ENCODE results near the gene BEST2. TPM values are rescaled to one million over a fixed set of nuclear protein-coding genes. Genes with fewer than 3 reads are reported as not detected.

The BEST2 gene
- total RNA-seq, 1 experiment from 2014 or later: 0.27 TPM

- Histone ChIP-seq H3K4me1 (no peaks in the 10 kb centered on the region), H3K36me3 (ENCODE audit: control insufficient read depth, insufficient read depth, low read length) (peaks cover 2% of the 10 kb centered on the region), H3K9me3 (no peaks in the 10 kb centered on the region), H3K4me3 (ENCODE audit: low read depth, low read length) (no peak overlapping the region), H3K27me3 (replicated peaks; ENCODE audit: control insufficient read depth, insufficient read depth, low read length) (no peaks in the 10 kb centered on the region)
- peak in 1 of 2 experiments; percentile 52 for DNase-seq
- Mint-ChIP-seq H3K27me3 (ENCODE audit: insufficient read depth, unreplicated experiment) (no peaks in the 10 kb centered on the region), H3K36me3 (ENCODE audit: insufficient read depth, unreplicated experiment) (peaks cover 32% of the 10 kb centered on the region), H3K9me3 (ENCODE audit: unreplicated experiment) (no peaks in the 10 kb centered on the region), H3K27ac (ENCODE audit: unreplicated experiment) (no peak overlapping the region), H3K4me1 (ENCODE audit: low read depth, unreplicated experiment) (no peaks in the 10 kb centered on the region), H3K4me3 (ENCODE audit: unreplicated experiment) (no peak overlapping the region)
- TF ChIP-seq CTCF (IDR thresholded peaks at IDR 0.05; ENCODE audit: insufficient read depth in 1 of 2, low read depth in 1 of 2, low read length in 1 of 2, severe bottlenecking in 1 of 2, unreplicated experiment in 1 of 2): peak in 1 of 2 experiments; percentile 9
- no TSS peak for BruUV-seq (replicated peaks)
- CTCF ChIA-PET: interaction anchor here (0.8 to 1.0 kb wide), 2 partner anchors 30 to 107 kb away, joined by 3 read pairs; no protein-coding TSS in a partner anchor
- POLR2A ChIA-PET: no interaction called here
- intact Hi-C loops (cut with micrococcal nuclease; ENCODE audit: unreplicated experiment): no loop called here
Measured at GRCh38 chr19:12766051-12766521, 14.5 kb downstream of the BEST2 start.

- no peaks in the 10 kb centered on the region for H3K4me1 Mint-ChIP-seq (ENCODE audit: low read depth, unreplicated experiment)
- BruUV-seq (replicated peaks): no TSS peak
- H3K36me3 Mint-ChIP-seq (ENCODE audit: insufficient read depth, unreplicated experiment): peaks cover 37% of the 10 kb centered on the region
- intact Hi-C loops (cut with micrococcal nuclease; ENCODE audit: unreplicated experiment): no loop called here
- no peak for DNase-seq
- no peaks in the 10 kb centered on the region for H3K9me3 Mint-ChIP-seq (ENCODE audit: unreplicated experiment)
- no peaks in the 10 kb centered on the region for H3K9me3 ChIP-seq
- no peak overlapping the region for H3K4me3 Mint-ChIP-seq (ENCODE audit: unreplicated experiment)
- no peak for TF ChIP-seq CTCF (IDR thresholded peaks at IDR 0.05; ENCODE audit: insufficient read depth in 1 of 2, low read depth in 1 of 2, low read length in 1 of 2, severe bottlenecking in 1 of 2, unreplicated experiment in 1 of 2)
- peaks cover 2% of the 10 kb centered on the region for H3K36me3 ChIP-seq (ENCODE audit: control insufficient read depth, insufficient read depth, low read length)
- no peaks in the 10 kb centered on the region for H3K27me3 ChIP-seq (replicated peaks; ENCODE audit: control insufficient read depth, insufficient read depth, low read length)
- ChIA-PET CTCF (interaction anchor here (0.6 kb wide), 1 partner anchor 26 kb away, joined by 3 read pairs; no protein-coding TSS in a partner anchor), POLR2A (interaction anchor here (0.7 to 1.2 kb wide), 2 partner anchors 25 to 30 kb away, joined by 3 read pairs; partner anchors contain the start of genes GET3 and JUNB)
- H3K4me3 ChIP-seq (ENCODE audit: low read depth, low read length): no peak overlapping the region
- H3K4me1 ChIP-seq: no peaks in the 10 kb centered on the region
- H3K27me3 Mint-ChIP-seq (ENCODE audit: insufficient read depth, unreplicated experiment): no peaks in the 10 kb centered on the region
- no peak overlapping the region for H3K27ac Mint-ChIP-seq (ENCODE audit: unreplicated experiment)
Measured at GRCh38 chr19:12767150-12767549, 15.6 kb downstream of the BEST2 start.

DNA sequence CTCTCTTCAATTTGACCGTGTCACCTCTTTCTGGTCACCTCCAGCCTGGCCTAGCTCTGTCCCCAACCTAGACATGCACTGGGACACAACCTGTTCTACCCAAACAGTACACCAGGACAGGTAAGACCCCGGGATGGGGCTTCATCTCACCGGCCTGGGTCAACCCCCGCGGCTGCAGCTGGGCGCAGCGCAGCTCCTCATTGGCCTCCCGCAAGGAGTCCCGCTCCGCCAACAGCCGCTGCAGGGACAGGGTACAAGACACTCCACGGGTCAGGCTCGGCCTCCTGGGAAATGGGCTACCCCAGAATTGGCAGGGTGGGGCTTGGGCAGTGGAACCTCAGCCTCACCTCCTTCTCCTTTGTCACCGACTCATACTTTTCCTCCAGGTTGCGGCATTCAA, 16.1 kb downstream of the BEST2 start:
- BruUV-seq (replicated peaks): no TSS peak
- Mint-ChIP-seq H3K9me3 (ENCODE audit: unreplicated experiment) (no peaks in the 10 kb centered on the region), H3K27me3 (ENCODE audit: insufficient read depth, unreplicated experiment) (no peaks in the 10 kb centered on the region), H3K4me3 (ENCODE audit: unreplicated experiment) (no peak overlapping the region), H3K27ac (ENCODE audit: unreplicated experiment) (no peak overlapping the region), H3K4me1 (ENCODE audit: low read depth, unreplicated experiment) (no peaks in the 10 kb centered on the region), H3K36me3 (ENCODE audit: insufficient read depth, unreplicated experiment) (peaks cover 37% of the 10 kb centered on the region)
- intact Hi-C loops (cut with micrococcal nuclease; ENCODE audit: unreplicated experiment): no loop called here
- Histone ChIP-seq H3K4me1 (no peaks in the 10 kb centered on the region), H3K36me3 (ENCODE audit: control insufficient read depth, insufficient read depth, low read length) (peaks cover 2% of the 10 kb centered on the region), H3K9me3 (no peaks in the 10 kb centered on the region), H3K4me3 (ENCODE audit: low read depth, low read length) (no peak overlapping the region), H3K27me3 (replicated peaks; ENCODE audit: control insufficient read depth, insufficient read depth, low read length) (no peaks in the 10 kb centered on the region)
- no peak for TF ChIP-seq CTCF (IDR thresholded peaks at IDR 0.05; ENCODE audit: insufficient read depth in 1 of 2, low read depth in 1 of 2, low read length in 1 of 2, severe bottlenecking in 1 of 2, unreplicated experiment in 1 of 2)
- ChIA-PET POLR2A (interaction anchor here (1.2 kb wide), 1 partner anchor 24 kb away, joined by 3 read pairs; the partner anchor contains the start of gene JUNB), CTCF (interaction anchor here (0.6 kb wide), 1 partner anchor 25 kb away, joined by 3 read pairs; no protein-coding TSS in a partner anchor)
- DNase-seq: no peak

Measured in Caco-2 (cell line).